Activated CD4-positive, alpha-beta T cell treated with anti-CD3 and anti-CD28 coated beads, Interleukin-2, amount 10 ng/mL, durations not matched to agents 24 days and 14 days (primary cell): ENCODE data around the gene SYNGR4. TPM values are rescaled to one million over a fixed set of nuclear protein-coding genes. Genes with fewer than 3 reads are reported as not detected.

Experiments
- DNase-seq: peaks from one replicate; pipeline ENCODE4 v3.0.0; 2022
- H3K27ac Mint-ChIP-seq: one replicate; pipeline ENCODE4 v1.8.0; 2022; ENCODE audit warnings: mild to moderate bottlenecking, mixed read lengths
- H3K27me3 Mint-ChIP-seq: one replicate; pipeline ENCODE4 v1.8.0; 2022; ENCODE audit warnings: mixed read lengths
- H3K36me3 Mint-ChIP-seq: one replicate; pipeline ENCODE4 v1.8.0; 2022; ENCODE audit warnings: low read depth, mild to moderate bottlenecking, mixed read lengths
- H3K4me1 Mint-ChIP-seq: one replicate; pipeline ENCODE4 v1.8.0; 2021; ENCODE audit warnings: mixed read lengths
- H3K4me3 Mint-ChIP-seq: one replicate; pipeline ENCODE4 v1.8.0; 2022; ENCODE audit warnings: mild to moderate bottlenecking, moderate library complexity, mixed read lengths
- H3K9me3 Mint-ChIP-seq: one replicate; pipeline ENCODE4 v1.8.0; 2021; ENCODE audit warnings: mixed read lengths
- intact Hi-C: fragments of 100-400 bp; cut with micrococcal nuclease; formaldehyde crosslinking; loops from one replicate; pipeline ENCODE4 v1.15.1; 2023
- total RNA-seq: library from RNA; stranded (reverse); gene quantifications from 2 replicates; pipeline ENCODE4 v1.2.3, GENCODE V29; 2022

SYNGR4 gene
- total RNA-seq, 1 donor from 2014 or later: not detected

- no peaks in the 10 kb centered on the region for H3K36me3 Mint-ChIP-seq
Observed at GRCh38 chr19:48424694-48425219, 60.6 kb downstream of the SYNGR4 start.

More at GRCh38 chr19:48424694-48425219, 60.6 kb downstream of the SYNGR4 start:
- peak overlapping the region; percentile 22 for H3K4me3 Mint-ChIP-seq
- H3K4me1 Mint-ChIP-seq: peaks cover 5% of the 10 kb centered on the region
- no peaks in the 10 kb centered on the region for H3K9me3 Mint-ChIP-seq
- no peak for DNase-seq
- H3K27ac Mint-ChIP-seq: peak overlapping the region; percentile 35
- peaks cover 2% of the 10 kb centered on the region for H3K27me3 Mint-ChIP-seq
- intact Hi-C loops: no loop called here

Other genes with a start within 250 kb of the SYNGR4 start
- 138 and 144 TPM in 2 replicates for gene LIG1, start 194.0 kb upstream of the SYNGR4 start, total RNA-seq
- 8.0 and 9.9 TPM in 2 replicates for gene ZSWIM9, start 193.7 kb upstream of the SYNGR4 start, total RNA-seq
- 125 and 127 TPM in 2 replicates for gene CARD8, start 108.5 kb upstream of the SYNGR4 start, total RNA-seq
- 0.21 and 0.30 TPM in 2 replicates for gene ZNF114, start 94.3 kb upstream of the SYNGR4 start, total RNA-seq
- 278 and 281 TPM in 2 replicates for gene EMP3, start 38.8 kb upstream of the SYNGR4 start, total RNA-seq
- 13.1 and 13.4 TPM in 2 replicates for gene TMEM143, start 427 bp upstream of the SYNGR4 start, total RNA-seq
- 75.5 and 77.7 TPM in 2 replicates for gene KDELR1, start 27.2 kb downstream of the SYNGR4 start, total RNA-seq
- 0.16 and 0.26 TPM in 2 replicates for gene GRIN2D, start 29.3 kb downstream of the SYNGR4 start, total RNA-seq
- gene GRWD1, start 81.6 kb downstream of the SYNGR4 start, total RNA-seq: 89.1 and 90.6 TPM in 2 replicates
- gene KCNJ14, start 91.2 kb downstream of the SYNGR4 start, total RNA-seq: 2.4 TPM in 2 replicates
- 30.6 and 31.6 TPM in 2 replicates for gene CYTH2, start 105.0 kb downstream of the SYNGR4 start, total RNA-seq
- gene LMTK3, start 147.5 kb downstream of the SYNGR4 start, total RNA-seq: 3.0 and 3.6 TPM in 2 replicates
- not detected in 2 replicates for gene SULT2B1, start 187.8 kb downstream of the SYNGR4 start, total RNA-seq
- not detected in 2 replicates for gene SPACA4, start 242.4 kb downstream of the SYNGR4 start, total RNA-seq